Activated CD4-positive, CD25-positive, alpha-beta regulatory T cell treated with anti-CD3 and anti-CD28 coated beads, Interleukin-2, amount 50 U/mL, for 24 hours (primary cell): Measurements from ENCODE around the gene RXFP4.

ENCODE experiments used
- ATAC-seq, 2 donors: fragments of 150-1000 bp; cut with Tn5 transposase; one replicate each; pipeline ENCODE4 v1.10.0; 2021; ENCODE audit warnings: mild to moderate bottlenecking in 1 of 2, moderate library complexity in 1 of 2

The RXFP4 gene

DNA sequence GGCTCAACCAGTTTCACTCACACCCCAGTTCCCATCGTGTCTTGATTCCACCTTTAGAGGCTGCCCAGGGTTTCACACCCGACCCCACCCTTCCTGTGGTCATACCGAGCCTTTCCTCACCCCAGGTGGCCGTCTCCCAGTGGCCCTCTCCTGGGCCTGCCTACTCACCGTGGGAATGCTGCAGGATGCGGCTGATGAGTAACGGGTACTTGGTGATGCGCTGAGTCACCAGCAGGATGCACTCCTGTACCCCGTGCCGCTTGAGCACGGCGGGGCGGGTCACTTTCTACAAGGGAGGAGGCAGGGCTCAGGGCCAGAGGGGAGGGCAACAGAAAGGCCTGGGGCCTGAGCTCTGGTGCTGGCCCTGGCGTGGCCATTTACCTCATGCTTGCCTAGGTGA lies 20.5 kb downstream of the RXFP4 start:
- peak; percentile 33 to 55 for ATAC-seq

DNA sequence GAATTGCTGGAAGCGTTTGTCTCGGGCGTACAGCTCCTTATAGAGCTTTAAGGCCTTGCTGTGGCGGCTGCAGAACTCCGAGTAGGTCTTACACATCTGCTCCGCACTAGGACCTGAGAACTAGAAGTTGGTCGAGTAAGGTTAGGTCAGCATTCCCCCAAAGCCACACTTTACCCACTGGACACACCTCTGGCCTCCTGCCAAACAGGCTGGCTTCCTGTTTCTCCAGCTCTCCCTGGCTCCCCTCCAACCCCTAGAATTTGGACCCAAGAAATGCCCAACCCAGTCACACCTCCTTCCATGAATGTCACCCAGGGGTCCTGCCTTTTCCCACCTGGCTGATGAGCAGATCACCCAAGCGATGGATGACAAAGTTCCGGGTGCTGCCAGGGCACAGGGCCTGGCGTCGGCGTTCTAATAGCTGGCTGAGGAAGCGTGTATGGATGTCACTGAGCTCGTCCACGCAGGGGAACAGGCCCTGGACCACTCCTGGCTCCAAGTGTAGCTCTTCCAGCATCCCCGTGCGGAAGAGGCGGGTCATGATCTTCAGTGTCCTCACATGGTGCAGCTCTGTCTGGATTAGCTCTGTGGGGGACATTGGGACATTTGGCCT lies 21.3 kb downstream of the RXFP4 start:
- no peak for ATAC-seq

DNA sequence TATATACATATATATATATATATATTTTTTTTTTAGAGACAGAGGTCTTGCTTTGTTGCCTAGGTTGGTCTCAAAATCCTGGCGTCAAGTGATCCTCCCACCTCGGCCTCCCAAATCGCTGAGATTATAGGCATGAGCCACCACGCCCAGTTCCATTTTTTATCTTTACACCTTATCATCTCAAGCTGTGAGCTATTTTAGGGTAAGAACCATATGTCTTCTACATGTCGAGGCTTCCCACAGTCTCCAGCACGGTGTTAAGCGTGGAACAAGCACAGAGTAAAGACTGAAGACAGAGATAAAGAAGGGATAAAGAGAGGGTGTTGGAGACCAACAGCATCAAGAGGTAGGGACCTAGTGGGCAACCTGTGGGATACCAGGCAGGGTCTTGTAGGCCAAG lies 22.8 kb downstream of the RXFP4 start:
- no peak for ATAC-seq

DNA sequence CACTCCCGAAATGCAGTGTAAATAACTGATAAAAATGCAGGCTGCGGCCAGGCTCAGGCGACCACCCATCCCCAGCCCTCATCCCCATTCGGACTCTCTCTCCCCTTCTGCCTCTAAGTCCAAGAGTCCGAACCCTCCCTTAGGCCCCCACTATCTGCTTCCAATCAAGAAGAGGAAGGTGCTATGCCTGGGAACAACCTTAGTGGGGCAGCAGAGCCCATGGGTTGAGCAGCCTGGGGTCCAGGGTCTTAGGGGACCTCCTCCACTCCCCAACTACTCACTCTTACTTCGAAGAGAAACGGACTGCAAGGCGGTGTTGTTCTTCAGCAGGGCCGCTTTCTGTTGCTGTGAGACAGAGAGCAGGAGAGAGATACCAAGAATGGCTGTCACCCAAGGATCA lies 24.7 kb downstream of the RXFP4 start:
- ATAC-seq: no peak

DNA sequence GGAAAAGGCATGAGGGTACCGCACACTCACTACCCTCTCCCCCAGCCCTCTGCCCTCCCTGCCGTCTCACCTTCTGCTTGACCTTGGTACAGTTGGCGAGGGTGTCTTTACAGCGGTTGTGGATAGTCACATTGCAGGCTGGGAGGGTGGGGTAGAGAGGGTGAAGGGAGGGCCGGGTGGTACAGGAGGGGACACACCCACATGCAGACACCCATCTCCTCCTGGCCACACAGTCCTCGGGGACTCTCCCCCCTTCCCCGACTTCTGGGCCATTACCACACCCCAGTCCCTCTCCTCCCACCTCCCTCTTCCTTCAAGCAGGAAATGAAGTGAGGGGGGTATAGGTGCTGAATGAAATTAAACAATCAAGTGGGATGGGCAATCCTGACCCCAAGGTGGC lies 25.3 kb downstream of the RXFP4 start:
- ATAC-seq: no peak

DNA sequence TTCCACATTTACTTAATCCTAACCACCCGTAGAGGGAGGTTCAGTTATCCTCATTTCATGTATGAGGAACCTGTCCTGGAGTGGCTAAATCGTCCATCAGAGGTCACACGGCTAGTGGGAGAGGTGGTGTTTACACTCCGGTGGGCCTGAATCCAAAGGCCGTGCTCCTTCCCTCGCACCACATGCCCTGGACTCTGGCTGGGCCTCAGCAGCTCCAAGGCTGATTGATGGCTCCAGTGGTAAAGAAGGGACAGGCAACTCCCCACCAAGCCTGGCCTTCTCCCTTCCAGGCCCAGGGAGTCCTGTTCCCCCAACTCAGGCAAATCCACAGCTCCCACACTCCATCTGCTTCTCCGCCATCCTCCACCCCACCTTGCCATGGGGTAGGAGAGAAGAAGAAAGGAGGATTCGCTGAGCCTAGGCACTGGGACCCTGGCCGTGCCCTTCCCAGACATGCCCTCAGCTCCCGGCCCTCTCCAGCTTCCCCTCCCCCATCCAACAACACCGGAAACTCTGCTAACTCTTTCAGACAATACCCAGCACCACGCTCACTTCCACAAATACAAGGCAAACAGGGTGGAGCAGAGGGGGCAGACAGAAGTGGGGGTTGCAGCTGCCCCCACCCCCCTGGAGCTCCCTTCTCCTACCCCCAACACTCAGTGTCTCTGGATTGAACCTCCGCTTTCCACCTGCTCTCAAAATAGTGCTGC lies 26.1 kb downstream of the RXFP4 start:
- ATAC-seq: no peak

DNA sequence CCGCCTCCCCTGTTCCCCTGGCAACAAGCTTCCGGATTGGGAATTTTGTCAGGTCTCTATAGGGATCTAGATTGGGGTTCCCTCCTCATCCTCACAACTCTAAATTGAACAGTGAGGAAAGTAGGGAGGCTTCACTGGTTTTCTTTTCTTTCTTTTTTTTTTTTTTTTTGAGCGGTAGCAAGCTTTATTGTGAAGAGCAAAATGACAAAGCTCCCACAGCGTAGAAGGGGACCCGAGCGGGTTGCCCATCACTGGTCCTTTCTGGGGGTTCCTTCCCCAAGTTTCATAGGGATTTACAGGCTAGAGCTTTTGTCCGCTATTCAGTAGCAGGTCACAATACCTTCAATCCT lies 26.6 kb downstream of the RXFP4 start:
- ATAC-seq: no peak

DNA sequence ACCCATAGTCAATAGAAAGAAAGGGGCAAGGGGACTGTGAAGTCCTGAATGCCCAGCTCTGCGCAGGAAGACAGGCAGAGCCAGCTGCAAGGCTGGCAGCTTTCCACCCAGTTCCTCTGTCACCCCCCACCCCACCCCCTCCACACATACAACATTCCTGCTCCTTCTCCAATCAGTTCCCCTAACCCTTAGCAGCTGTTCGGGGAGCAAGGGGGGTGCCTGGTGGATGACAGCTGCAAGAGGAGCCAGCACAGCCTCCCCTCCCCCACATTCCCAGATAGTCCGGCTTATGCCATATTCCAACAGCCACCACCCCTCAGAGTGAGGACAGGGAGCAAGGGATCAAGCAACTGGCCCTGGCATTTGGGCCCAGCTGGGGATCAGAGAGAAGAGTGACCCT lies 27.2 kb downstream of the RXFP4 start:
- ATAC-seq: no peak

DNA sequence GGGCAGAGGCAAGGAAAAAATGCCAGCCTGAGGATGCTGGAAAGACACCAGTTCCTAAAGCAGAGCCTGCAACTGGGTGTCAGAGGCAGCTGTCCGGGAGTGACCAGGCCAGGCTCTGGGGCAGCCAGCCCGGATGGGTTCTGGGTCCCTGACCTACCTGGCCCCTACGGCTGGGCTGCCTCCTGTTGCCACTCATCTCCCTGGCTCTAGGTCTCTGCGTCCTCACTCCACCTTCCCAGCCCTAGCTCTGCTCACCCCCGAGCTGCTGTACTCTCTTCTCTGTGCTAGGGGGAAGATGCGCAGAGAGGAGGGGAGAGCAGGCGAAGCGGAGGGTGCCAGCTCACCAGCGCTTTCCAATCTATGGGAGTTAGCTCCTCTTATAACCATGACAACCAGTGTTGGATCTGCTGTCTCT lies 27.9 kb downstream of the RXFP4 start:
- no peak for ATAC-seq

DNA sequence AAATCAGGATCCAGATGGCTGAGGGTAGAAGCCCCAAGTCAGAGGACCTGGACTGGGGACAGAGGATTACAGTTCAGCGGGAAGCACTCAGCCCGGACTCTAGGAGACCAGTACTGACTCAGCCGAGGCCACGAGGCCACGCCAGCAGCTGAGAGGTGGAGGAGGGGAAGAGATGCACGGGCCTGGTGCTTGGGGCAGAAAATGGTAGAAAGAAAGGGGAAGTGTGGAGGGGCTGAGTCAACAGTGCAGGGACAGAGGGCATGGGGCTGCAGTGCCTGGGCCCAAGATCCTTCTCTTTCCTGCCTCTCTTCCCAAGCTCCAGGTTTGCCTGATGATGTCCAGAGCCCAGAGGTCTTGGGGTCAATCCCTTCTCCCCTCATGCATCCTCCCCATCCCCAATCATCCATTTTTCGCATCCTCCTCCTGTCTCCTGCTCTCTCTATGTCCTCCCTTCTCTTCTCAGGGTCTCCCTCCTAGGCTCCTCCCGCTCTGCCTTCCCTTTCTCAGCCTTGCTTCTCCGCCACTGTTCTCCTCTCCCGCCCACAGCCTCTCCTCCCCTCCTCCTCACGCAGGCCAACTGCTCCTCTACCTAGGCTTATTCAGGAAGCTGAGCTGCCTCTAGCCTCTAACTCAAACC lies 29.2 kb downstream of the RXFP4 start:
- peak; percentile 75 to 76 for ATAC-seq

DNA sequence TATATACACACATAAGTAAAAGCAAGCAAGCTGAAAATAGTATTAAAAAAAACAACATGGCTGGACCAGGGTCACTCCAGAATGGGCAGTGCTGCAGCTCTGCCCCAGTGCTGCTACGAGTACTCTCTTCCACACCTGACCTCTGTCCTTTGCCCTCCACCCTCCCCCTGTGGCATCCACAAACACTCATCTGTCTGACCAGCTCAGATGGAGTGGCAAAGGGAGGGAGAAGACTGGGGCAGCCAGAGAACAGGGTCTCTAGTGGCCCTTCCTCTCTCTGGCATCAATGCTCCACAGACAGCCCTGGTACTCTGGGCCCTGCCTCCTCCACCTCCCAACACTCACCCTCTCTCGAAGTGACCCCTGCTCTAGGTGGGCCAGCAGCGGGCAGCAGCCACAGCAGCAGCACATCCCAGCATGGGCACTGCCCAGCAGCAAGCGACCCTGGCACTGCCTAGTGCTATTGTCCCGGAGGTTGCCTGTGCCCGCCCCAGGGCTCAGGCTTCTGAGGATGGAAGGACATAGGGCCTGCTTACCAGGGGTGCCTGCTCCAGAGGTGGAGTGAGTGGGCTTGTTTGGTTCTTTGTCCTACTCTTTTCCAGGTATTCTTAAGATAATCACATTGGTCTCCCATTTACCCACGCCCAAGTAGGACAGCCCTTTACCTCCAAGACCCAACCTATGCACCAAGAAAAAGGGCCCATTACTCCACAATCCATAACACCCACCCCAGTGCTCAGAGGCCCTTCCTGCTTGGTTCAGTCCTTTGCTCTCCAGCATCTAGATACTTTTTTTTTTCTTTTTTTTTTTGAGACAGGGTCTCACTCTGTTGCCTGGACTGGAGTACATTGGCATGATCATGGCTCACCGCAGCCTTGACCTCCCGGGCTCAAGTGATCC lies 30.7 kb downstream of the RXFP4 start:
- ATAC-seq: no peak

DNA sequence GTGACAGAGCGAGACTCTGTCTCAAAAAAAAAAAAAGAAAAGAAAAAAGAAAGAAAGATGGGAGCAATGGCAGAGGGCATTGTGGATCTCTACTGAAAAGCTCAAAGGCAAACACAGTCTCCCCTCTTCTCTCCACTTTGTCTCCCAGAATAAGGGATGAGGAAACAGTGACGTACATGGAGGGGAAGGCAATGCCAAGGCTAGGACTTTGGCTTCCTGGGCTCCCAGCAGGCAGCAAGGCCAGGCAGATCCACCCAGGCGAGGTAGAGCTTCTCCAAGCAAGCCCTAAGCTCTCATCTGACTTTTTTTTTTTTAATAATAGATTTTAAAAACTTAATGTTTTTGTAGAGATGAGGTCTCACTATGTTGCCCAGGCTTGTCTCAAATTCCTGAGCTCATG lies 32.3 kb downstream of the RXFP4 start:
- no peak for ATAC-seq

DNA sequence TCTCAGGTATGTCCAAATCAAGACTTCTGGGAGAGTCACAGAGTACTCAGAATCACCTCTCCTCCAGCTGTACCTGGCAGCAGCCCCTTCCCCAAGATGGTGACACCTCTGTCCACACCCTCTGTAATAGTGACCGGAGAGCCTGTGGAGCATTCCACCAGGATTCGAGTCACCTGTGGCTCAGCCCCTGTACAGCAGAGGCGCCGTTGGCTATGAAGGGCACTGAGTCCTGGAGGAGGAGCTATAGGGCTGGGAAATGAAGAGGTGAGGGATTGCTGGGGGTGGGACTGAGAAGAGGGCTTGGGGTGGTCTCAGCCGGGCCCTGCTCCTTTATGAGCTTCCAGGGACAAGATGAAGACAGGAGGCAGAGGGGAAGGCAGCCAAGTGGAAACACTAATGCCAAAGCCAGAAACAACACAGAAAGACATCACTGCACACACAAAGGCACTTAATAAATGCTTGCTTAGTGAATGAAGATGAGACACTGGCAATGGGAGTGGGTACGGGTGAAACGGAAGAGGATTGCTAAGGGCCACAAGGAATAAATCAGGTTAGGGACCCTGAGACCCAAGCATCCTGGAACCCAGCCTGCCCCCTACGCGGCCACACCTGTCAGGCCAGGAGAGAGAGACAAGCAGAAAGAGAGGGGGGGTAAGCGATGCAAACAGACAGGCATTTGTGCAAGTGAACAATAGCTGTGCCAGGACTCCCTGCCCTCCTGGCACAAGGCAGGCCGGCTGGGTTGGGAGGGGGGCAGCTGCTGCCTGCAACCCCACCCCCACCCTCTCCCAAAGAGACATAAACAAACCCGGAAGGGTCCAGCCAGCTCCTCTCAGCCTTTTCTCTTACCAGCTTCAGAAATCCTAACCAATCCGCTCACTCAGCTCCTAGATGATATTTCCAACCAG lies 33.0 kb downstream of the RXFP4 start:
- no peak for ATAC-seq

DNA sequence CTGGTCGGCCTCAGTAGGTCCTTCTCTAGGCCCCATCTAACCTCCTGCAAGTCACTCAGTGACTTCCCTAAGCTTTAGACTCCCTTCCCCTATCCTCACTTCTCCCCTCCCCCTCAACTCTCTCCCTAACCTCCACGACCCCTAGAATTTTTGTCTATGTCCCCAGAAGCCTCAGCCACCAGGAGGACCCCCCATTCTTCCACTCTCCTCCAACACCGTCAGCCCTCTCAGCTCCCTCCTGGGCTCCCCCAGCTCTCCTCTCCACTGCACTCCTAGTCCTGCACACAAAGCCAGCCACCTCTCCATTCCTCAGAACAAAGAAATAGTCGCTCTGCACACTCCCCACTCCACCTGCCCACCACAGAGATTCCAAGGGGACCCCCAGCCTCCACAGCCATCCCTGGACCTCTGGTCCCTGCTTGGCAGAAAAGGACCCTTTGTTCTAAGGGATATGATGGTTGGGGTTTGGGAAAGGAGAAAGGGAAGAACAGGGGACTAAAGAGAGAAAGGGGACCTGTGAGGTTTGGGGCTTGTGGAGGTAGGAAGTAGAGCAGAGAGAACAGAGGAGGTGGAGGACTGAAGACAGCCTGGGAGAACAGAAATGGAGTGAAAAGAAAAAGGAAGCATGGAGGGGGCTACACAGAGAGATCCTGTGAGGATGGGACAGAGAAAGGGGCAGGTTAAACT lies 34.1 kb downstream of the RXFP4 start:
- no peak for ATAC-seq

DNA sequence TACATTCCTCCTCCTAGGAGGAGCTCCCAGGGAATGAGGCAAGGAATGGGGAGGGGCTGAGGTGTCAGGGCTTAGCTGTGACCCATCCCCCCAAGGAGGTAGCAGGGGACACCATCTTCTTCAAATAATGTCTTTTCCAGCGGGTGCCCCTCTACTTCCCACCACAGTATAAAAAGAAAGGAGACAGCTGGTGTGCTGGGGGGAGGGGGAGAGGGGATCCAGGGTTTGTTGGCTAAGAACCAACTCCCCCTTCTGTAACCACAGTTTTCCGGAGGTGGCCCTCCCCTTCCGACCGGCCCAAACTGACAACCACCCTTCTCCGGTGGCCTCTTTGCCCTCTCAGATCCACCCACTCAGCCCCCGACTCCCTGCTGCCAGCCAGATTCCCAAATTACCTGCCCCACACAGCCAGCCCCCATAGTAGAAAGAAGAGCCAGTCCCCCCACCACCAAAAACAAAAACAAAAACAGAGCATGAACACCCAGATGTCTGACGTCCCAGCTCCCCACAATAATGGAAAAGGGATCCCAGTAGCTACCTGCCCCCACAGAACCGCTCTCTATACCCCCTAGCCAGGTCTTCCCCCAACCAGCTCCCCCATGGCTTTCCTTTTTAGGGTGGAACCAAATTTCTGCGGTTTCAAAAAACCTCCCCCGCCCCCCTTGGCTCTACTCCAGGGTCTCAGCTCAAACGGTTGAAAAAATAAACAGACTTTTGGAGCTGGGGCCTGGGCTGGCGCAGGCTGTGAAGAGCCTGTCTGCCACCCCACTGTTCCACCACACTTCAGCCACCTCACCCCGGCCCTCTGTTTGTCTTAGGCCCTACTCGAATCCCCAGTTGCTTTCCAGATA lies 34.8 kb downstream of the RXFP4 start:
- no peak for ATAC-seq

DNA sequence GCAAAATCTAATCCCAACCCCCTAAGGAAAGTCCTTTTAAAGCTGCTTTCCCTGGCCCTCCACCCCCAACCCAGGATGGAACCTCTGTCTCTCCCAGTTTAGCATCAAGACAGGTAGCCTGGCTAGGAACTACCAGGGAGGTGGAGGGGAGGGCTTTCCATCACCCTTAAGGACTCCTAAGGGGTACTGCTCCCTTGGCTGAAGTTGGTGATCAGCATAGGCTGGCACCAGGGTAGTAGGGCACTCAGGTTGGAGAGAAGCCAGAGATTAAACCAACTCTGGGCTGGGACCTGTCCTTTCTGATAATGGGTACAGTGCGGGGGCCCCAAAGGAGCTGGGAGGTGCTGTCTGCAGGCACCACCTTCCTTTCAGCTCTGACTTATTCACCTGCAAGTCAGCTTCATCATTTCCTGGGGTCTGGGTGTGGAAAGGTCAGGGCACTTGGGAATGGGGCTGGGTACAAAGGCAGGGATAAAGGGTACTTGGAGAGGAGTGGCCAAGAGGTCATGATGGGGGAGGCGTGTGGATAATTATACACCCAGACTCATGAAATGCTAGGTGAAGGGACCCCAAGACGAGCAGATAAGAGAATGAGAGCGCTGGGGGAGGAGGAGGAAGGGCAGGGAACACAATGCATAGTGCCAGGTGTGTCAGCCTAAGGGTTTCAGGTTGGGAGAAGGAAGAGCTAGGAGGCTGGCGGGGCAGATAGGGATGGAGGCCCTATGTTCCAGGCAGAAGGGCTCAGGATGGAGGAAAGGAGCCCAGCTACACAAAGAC lies 35.7 kb downstream of the RXFP4 start:
- ATAC-seq: peak in 1 of 2 donors; percentile 9

DNA sequence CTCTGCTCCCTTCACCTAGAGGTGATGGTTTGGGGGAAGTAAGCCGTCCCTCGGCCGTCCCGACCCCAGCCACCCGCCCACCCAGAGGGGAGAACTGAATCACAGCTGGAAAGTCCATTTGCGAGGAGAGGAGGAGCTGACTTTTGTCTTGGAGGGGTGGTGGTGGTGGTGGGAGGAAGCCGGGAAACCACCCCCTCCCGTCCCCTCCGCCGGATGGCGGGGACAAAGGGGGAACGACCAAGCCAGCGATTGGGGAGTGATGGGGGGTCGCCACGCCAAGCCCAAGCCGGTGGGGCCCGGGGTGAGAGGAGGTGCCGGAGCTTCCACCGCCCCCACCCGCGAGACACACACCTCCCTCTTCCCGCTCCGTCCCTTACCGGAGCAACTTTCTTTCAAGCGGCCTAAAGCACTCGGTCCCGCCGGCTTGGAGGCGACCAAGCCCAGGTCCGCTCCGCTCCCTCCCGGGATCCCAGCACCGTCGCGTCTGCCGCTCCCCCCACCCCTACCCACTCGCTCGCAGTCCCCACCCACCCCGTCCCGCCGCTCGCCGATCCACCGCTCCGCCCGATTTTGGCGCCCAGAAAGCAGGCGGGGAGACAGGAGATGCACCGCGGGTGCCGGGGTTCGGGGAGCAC lies 36.4 kb downstream of the RXFP4 start:
- ATAC-seq: peak; percentile 36 to 48

DNA sequence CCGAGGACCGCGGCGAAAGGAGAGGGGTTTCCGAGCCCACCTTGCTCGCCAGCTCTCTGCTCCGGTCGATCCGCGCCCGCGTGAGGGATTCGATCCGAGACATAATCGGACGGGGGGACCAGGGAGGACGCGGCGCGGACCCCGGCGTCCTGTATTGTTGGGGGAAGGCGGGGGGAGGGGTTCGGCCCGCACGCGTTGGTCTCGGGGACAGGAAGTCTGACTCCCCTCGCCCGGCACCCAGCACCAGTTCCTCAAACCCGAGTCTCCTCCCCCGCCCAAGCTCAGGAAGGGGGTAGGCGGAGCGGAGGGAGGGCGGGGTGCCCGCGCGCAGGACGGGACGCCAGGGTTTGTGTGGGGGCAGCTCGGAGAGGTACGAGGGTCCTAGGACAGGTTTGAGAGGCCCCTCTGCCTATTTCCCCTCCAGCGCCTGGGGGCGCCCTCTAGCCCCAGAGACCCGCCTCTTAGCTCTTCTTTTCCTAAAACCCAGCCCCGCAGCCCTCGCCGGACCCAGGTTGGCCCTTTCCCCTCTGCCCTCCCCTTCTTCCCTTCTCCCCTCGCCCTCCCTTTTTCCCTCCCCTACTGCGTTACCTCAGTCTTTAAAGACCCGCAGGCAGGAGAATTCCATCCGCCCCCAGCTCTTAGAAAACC lies 37.0 kb downstream of the RXFP4 start, which contains the start of gene ARHGEF2:
Gene ARHGEF2 (minus strand): TSS at position 223 of the 648 bp plus-strand sequence. CDS start 120 bp downstream, at position 103.
- ATAC-seq: peak; percentile 75 to 76
